ENCODE measurements around the gene GSS.

DNA sequence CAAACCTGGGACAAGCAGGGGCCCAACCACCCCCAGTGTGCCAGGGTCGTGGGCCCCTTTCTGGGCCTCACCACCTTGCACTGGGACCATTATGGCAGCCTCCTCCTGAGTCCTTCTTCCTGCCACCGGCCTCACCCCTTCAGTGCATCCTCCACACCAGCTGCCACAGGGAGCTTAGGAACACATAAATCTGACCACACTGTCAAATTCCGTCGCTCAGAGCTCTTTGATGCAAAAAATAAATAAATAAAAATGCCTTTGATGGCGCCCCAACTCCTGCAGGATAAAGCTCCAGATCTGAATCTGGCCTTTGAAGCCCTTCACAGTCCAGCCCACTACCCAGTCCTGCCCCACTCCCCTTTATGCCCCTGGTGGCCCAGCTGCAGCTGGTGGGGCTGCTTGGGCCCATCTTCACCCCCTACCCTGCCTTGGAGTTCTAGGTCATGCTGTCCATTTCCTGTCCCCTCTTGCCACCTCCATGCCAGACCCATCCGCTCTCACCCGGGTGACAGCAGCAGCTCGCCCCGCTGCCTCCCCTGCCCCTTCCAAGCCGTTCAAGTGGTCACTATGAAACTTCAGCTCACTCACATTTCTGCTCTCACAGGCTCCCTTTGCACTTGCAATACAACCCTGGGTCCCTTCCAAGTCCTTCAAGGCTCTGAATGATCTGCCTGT is 16.1 kb upstream of the GSS start:
- TF ChIP-seq CTCF (IDR thresholded peaks at IDR 0.05 in 4 of 5, conservative IDR thresholded peaks at IDR 0.05 in 1 of 5): no peak
- no peak for TF ChIP-seq POLR2A (IDR thresholded peaks at IDR 0.05)
